Osteoblast (primary cell): ENCODE data around the gene SCN9A. TPM values are rescaled to one million over a fixed set of nuclear protein-coding genes. Genes with fewer than 3 reads are reported as not detected.
"Not testable (repeated sequence)": the region's sequence is repeated elsewhere in the genome, so short reads cannot be mapped to it uniquely, and the experiment has no call there.

Source experiments
- DNase-seq: peaks from one replicate; pipeline ENCODE4 v3.0.0; 2011; ENCODE audit warnings: low spot score, mixed read lengths; ENCODE audit not compliant: insufficient read length; ENCODE audit errors: missing footprints
- H2AFZ ChIP-seq: 2 replicates; pipeline ENCODE4 v1.6.0; 2011; ENCODE audit warnings: mild to moderate bottlenecking, low read length
- H3K27ac ChIP-seq: 2 replicates; pipeline ENCODE4 v1.5.1; 2011; ENCODE audit warnings: mild to moderate bottlenecking, low read depth, low read length, moderate library complexity
- H3K27me3 ChIP-seq: 2 replicates; pipeline ENCODE4 v1.6.0; 2012; ENCODE audit warnings: mild to moderate bottlenecking, control low read depth, inconsistent platforms, low read length, moderate library complexity; ENCODE audit not compliant: insufficient read depth
- H3K36me3 ChIP-seq: 2 replicates; pipeline ENCODE4 v1.5.1; 2011; ENCODE audit warnings: mild to moderate bottlenecking, low read length, control low read depth, moderate library complexity; ENCODE audit not compliant: insufficient read depth
- H3K4me1 ChIP-seq: 2 replicates; pipeline ENCODE4 v1.5.1; 2011; ENCODE audit warnings: mild to moderate bottlenecking, low read length, control low read depth, moderate library complexity; ENCODE audit not compliant: insufficient read depth
- H3K4me2 ChIP-seq: 2 replicates; pipeline ENCODE4 v1.6.0; 2011; ENCODE audit warnings: mild to moderate bottlenecking, low read length; ENCODE audit not compliant: insufficient read depth
- H3K4me3 ChIP-seq: fragments of 200-600 bp; sonication (generic); 3 replicates; pipeline ENCODE4 v1.5.1; 2012; ENCODE audit warnings: mild to moderate bottlenecking, low read length, inconsistent platforms; ENCODE audit not compliant: insufficient read depth
- H3K79me2 ChIP-seq: 2 replicates; pipeline ENCODE4 v1.6.0; 2012; ENCODE audit warnings: mild to moderate bottlenecking, low read length, control low read depth, inconsistent platforms; ENCODE audit not compliant: insufficient read depth
- H3K9me3 ChIP-seq: 2 replicates; pipeline ENCODE4 v1.5.1; 2011; ENCODE audit warnings: low read depth, low read length, control low read depth
- H4K20me1 ChIP-seq: 2 replicates; pipeline ENCODE4 v1.6.0; 2012; ENCODE audit warnings: mild to moderate bottlenecking, low read length, control low read depth; ENCODE audit not compliant: insufficient read depth
- CTCF ChIP-seq: IDR thresholded peaks from 2 replicates; pipeline ENCODE4 v1.5.1; 2011; ENCODE audit warnings: mild to moderate bottlenecking, low read depth, low read length, moderate library complexity; ENCODE audit errors: extremely low read depth
- total RNA-seq: library from RNA; depleted of rRNA; stranded (reverse); fragments of >200 nt; gene quantifications from 2 replicates; pipeline ENCODE4 v1.2.3, GENCODE V29; 2012

Gene SCN9A
- total RNA-seq, 1 donor: 1.8 TPM

DNA sequence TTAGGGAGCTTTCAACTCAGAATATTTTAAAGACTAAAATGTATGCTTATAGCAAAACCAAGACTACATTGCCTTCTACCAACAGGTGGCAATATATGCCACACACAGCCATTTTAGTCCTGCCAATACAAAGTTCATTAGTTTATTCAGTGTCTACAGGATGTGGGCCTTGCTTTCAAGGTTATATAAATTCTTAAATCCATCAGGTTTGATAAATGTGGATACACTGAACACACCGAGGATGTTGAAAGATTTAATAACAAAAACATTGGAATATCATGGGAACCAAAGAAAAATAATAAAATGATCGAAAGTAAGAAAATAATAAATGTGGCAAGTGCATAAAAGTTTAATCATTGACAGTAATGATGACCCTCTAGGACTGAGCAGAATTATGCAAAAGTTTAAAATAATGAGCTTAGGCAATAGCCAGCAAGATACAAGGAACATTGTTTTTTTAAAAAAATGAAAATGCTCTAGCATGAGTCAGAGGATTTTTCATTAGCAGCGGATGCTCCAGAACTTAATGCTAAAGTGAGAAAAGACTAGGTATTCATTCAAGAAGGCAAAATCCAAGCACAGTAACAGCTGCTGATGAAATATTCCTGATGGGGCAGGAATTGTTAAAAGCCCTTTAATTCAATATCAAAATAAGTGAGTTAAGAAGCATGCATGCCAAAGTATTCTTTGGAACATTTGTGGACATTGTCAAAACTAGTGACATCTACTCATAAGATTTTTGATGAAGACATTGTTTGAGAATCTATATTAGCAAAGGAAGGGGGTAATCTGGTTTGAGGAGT is 14.2 kb downstream of the SCN9A start:
- peaks cover 14% of the 10 kb centered on the region for H3K4me1 ChIP-seq
- no peaks in the 10 kb centered on the region for H3K9me3 ChIP-seq
- no peak for DNase-seq
- H3K36me3 ChIP-seq: no peaks in the 10 kb centered on the region
- no peaks in the 10 kb centered on the region for H3K79me2 ChIP-seq
- H3K4me3 ChIP-seq: no peak overlapping the region
- H3K4me2 ChIP-seq: peak overlapping the region; percentile 18
- peak overlapping the region; percentile 2 for H2AFZ ChIP-seq
- no peaks in the 10 kb centered on the region for H4K20me1 ChIP-seq
- H3K27me3 ChIP-seq: no peaks in the 10 kb centered on the region
- peak; percentile 56 for TF ChIP-seq CTCF
- no peak overlapping the region for H3K27ac ChIP-seq

GRCh38 chr2:166360906-166361305 is 14.8 kb downstream of the SCN9A start:
- Histone ChIP-seq H2AFZ (no peak overlapping the region), H3K36me3 (no peaks in the 10 kb centered on the region), H3K27ac (no peak overlapping the region), H4K20me1 (no peaks in the 10 kb centered on the region), H3K9me3 (no peaks in the 10 kb centered on the region), H3K27me3 (no peaks in the 10 kb centered on the region), H3K4me2 (no peak overlapping the region), H3K4me1 (peaks cover 11% of the 10 kb centered on the region), H3K79me2 (no peaks in the 10 kb centered on the region), H3K4me3 (no peak overlapping the region)
- no peak for TF ChIP-seq CTCF
- no peak for DNase-seq

DNA sequence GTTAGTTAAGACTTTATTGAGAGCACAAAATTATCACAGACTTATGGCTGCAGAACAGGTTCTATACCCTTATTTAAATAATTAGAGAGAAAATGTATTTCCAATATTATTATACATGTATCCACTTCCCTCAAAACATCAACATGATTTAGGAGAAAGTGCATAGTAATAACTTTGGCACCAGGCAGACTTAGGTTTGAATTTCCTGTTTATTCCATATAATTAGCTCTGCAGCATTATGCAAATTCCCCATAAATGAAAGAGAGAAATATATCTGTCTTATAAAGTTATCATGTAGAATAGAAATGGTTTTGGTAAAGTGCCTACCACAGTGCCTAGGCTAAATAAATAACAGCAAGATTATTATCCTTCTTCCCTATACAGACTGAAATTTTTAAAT is 15.3 kb downstream of the SCN9A start:
- no peak overlapping the region for H3K27ac ChIP-seq
- no peak for TF ChIP-seq CTCF
- no peaks in the 10 kb centered on the region for H3K9me3 ChIP-seq
- no peaks in the 10 kb centered on the region for H3K36me3 ChIP-seq
- H3K4me3 ChIP-seq: no peak overlapping the region
- no peak overlapping the region for H2AFZ ChIP-seq
- H3K79me2 ChIP-seq: no peaks in the 10 kb centered on the region
- no peaks in the 10 kb centered on the region for H3K27me3 ChIP-seq
- DNase-seq: no peak
- H3K4me2 ChIP-seq: no peak overlapping the region
- H4K20me1 ChIP-seq: no peaks in the 10 kb centered on the region
- peaks cover 6% of the 10 kb centered on the region for H3K4me1 ChIP-seq

- not testable (repeated sequence) for H3K27ac ChIP-seq, H2AFZ ChIP-seq, H3K4me3 ChIP-seq, H3K36me3 ChIP-seq, H3K27me3 ChIP-seq, DNase-seq, H3K4me2 ChIP-seq, H3K9me3 ChIP-seq, H4K20me1 ChIP-seq, H3K4me1 ChIP-seq, H3K79me2 ChIP-seq
Measured at GRCh38 chr2:166357950-166358321, 17.8 kb downstream of the SCN9A start.
